H1 (cell line): ENCODE data around the gene SOD2. TPM values are rescaled to one million over a fixed set of nuclear protein-coding genes. Genes with fewer than 3 reads are reported as not detected.

ENCODE experiments used
- CTCF ChIA-PET: fragments of 300-600 bp; sonication (Branson Sonifier 250); formaldehyde crosslinking; loops from one replicate; lab custom pipeline; 2021; ENCODE audit not compliant: partially characterized antibody; lab: Charles Lee
- POLR2A ChIA-PET: fragments of 300-600 bp; sonication (Branson Sonifier 250); formaldehyde crosslinking; loops from one replicate; lab custom pipeline; 2021; ENCODE audit warnings: inconsistent platforms; ENCODE audit not compliant: partially characterized antibody; lab: Charles Lee
- DNase-seq, 2 experiments: peaks; one replicate each; pipeline versions ENCODE4 v3.0.0 to v3.0.0-alpha.2; 2010 to 2022; ENCODE audit warnings: low spot score in 2 of 2, low read depth in 1 of 2, mixed read lengths in 1 of 2
- FAIRE-seq: peaks from 2 replicates; lab custom pipeline; 2011; peaks lifted over from hg19 to GRCh38; lab: Jason Lieb, UNC
- H2AFZ ChIP-seq: 2 replicates; pipeline ENCODE4 v1.8.1; 2012; ENCODE audit warnings: low read length, inconsistent platforms
- H2AK5ac ChIP-seq: 2 replicates; pipeline ENCODE4 v1.6.1; 2013; ENCODE audit warnings: low read depth, low read length
- H2BK120ac ChIP-seq: replicated peaks from 2 replicates; pipeline ENCODE3; 2013; ENCODE audit warnings: low read depth, low read length, inconsistent platforms
- H2BK12ac ChIP-seq: 2 replicates; pipeline ENCODE4 v1.6.1; 2013; ENCODE audit warnings: low read depth, low read length
- H2BK15ac ChIP-seq: 2 replicates; pipeline ENCODE4 v1.6.1; 2013; ENCODE audit warnings: low read length
- H2BK20ac ChIP-seq: 2 replicates; pipeline ENCODE4 v1.6.1; 2013; ENCODE audit warnings: low read length
- H2BK5ac ChIP-seq: 2 replicates; pipeline ENCODE4 v1.6.1; 2013; ENCODE audit warnings: low read depth, low read length
- H3K14ac ChIP-seq: 2 replicates; pipeline ENCODE4 v1.6.1; 2013; ENCODE audit warnings: inconsistent platforms; ENCODE audit not compliant: insufficient read length
- H3K18ac ChIP-seq: 2 replicates; pipeline ENCODE4 v1.6.1; 2013; ENCODE audit warnings: low read length; ENCODE audit errors: extremely low read depth
- H3K23ac ChIP-seq: 2 replicates; pipeline ENCODE4 v1.6.1; 2013; ENCODE audit warnings: inconsistent platforms; ENCODE audit not compliant: insufficient read length
- H3K23me2 ChIP-seq: 2 replicates; pipeline ENCODE4 v1.6.1; 2013; ENCODE audit warnings: low read depth, low read length
- H3K27ac ChIP-seq: 2 replicates; pipeline ENCODE4 v1.6.1; 2011; ENCODE audit warnings: low read depth, low read length, inconsistent platforms
- H3K27me3 ChIP-seq, 4 experiments: replicated peaks in 1 of 4; 1 replicate in 1 of 4; 2 replicates in 3 of 4; pipeline versions ENCODE4 v1.6.1 to v1.8.1; 2011 to 2013; ENCODE audit warnings: low read length in 3 of 4, mild to moderate bottlenecking in 3 of 4, inconsistent platforms in 2 of 4, mixed read lengths in 2 of 4, moderate library complexity in 1 of 4; ENCODE audit not compliant: control insufficient read depth in 3 of 4, insufficient read depth in 3 of 4; ENCODE audit errors: extremely low read depth in 1 of 4
- H3K36me3 ChIP-seq, 4 experiments: 2 replicates each; pipeline versions ENCODE4 v1.6.1 to v1.8.1; 2011 to 2013; ENCODE audit warnings: mild to moderate bottlenecking in 4 of 4, low read length in 3 of 4, moderate library complexity in 2 of 4, control low read depth in 1 of 4, inconsistent platforms in 1 of 4; ENCODE audit not compliant: insufficient read depth in 4 of 4, control insufficient read depth in 2 of 4
- H3K4ac ChIP-seq: replicated peaks from 2 replicates; pipeline ENCODE3; 2013; ENCODE audit warnings: low read length, low read depth, mixed read lengths, inconsistent platforms; ENCODE audit not compliant: insufficient read length
- H3K4me1 ChIP-seq, 4 experiments: replicated peaks in 1 of 4; 1 replicate in 1 of 4; 2 replicates in 3 of 4; pipeline versions ENCODE4 v1.6.1 to v1.8.1; 2011 to 2013; ENCODE audit warnings: low read length in 3 of 4, inconsistent platforms in 2 of 4, mixed read lengths in 1 of 4; ENCODE audit not compliant: insufficient read depth in 4 of 4, control insufficient read depth in 3 of 4
- H3K4me2 ChIP-seq, 2 experiments: 2 replicates each; pipeline versions ENCODE4 v1.6.1 to v1.8.1; 2011 to 2013; ENCODE audit warnings: low read depth in 2 of 2, low read length in 2 of 2, control low read depth in 1 of 2, inconsistent platforms in 1 of 2, mild to moderate bottlenecking in 1 of 2; ENCODE audit not compliant: insufficient read depth in 1 of 2
- H3K4me3 ChIP-seq, 4 experiments: fragments of 200-600, 300-600 bp in 1 of 4; sonication (generic), shearing (Covaris generic), sonication (Bioruptor Twin) in 1 of 4; 2 replicates each; pipeline versions ENCODE4 v1.5.1 to v1.8.1; 2011 to 2016; ENCODE audit warnings: low read length in 4 of 4, low read depth in 3 of 4, control low read depth in 2 of 4, inconsistent platforms in 2 of 4, mild to moderate bottlenecking in 2 of 4, mixed read lengths in 1 of 4, moderate library complexity in 1 of 4; ENCODE audit not compliant: insufficient read depth in 2 of 4; ENCODE audit errors: extremely low read depth in 1 of 4
- H3K56ac ChIP-seq: replicated peaks from 2 replicates; pipeline ENCODE3; 2013; ENCODE audit warnings: low read depth, mild to moderate bottlenecking, mixed read lengths, low read length, inconsistent platforms; ENCODE audit not compliant: insufficient read length
- H3K79me1 ChIP-seq: 2 replicates; pipeline ENCODE4 v1.6.1; 2013; ENCODE audit warnings: low read depth, low read length, control low read depth
- H3K79me2 ChIP-seq, 2 experiments: 2 replicates each; pipeline versions ENCODE4 v1.6.1 to v1.8.1; 2012 to 2013; ENCODE audit warnings: low read length in 2 of 2, mild to moderate bottlenecking in 2 of 2, inconsistent platforms in 1 of 2; ENCODE audit not compliant: insufficient read depth in 2 of 2, control insufficient read depth in 1 of 2
- H3K9ac ChIP-seq, 4 experiments: replicated peaks in 1 of 4; 1 replicate in 1 of 4; 2 replicates in 3 of 4; pipeline versions ENCODE4 v1.6.1 to v1.8.1; 2011 to 2013; ENCODE audit warnings: low read depth in 3 of 4, low read length in 3 of 4, control low read depth in 2 of 4, mild to moderate bottlenecking in 2 of 4, moderate library complexity in 2 of 4, inconsistent platforms in 1 of 4; ENCODE audit errors: extremely low read depth in 1 of 4
- H3K9me3 ChIP-seq, 2 experiments: 2 replicates each; pipeline versions ENCODE4 v1.6.1 to v1.8.1; 2012 to 2013; ENCODE audit warnings: mild to moderate bottlenecking in 2 of 2, moderate library complexity in 2 of 2, control low read depth in 1 of 2, inconsistent platforms in 1 of 2, low read depth in 1 of 2, low read length in 1 of 2, mixed read lengths in 1 of 2; ENCODE audit not compliant: insufficient read depth in 2 of 2
- H4K20me1 ChIP-seq, 2 experiments: replicated peaks in 1 of 2; 2 replicates each; pipeline versions ENCODE3 to v1.8.1; 2011 to 2013; ENCODE audit warnings: inconsistent platforms in 2 of 2, low read length in 2 of 2, mild to moderate bottlenecking in 1 of 2; ENCODE audit not compliant: insufficient read depth in 2 of 2, control insufficient read depth in 1 of 2
- H4K5ac ChIP-seq: 2 replicates; pipeline ENCODE4 v1.6.1; 2013; ENCODE audit warnings: low read length, low read depth, mixed read lengths, inconsistent platforms; ENCODE audit not compliant: insufficient read length
- H4K8ac ChIP-seq: 2 replicates; pipeline ENCODE4 v1.8.0; 2013; ENCODE audit warnings: mild to moderate bottlenecking, moderate library complexity, low read length, inconsistent platforms; ENCODE audit not compliant: insufficient read depth; ENCODE audit errors: extremely low read depth
- H4K91ac ChIP-seq: replicated peaks from 2 replicates; pipeline ENCODE3; 2013; ENCODE audit warnings: low read length, mixed read lengths, inconsistent platforms; ENCODE audit not compliant: insufficient read length
- CHD1 ChIP-seq: IDR thresholded peaks from 2 replicates; pipeline ENCODE4 v1.6.1; 2012; ENCODE audit warnings: low read depth, low read length, improper control_type of control experiment
- CTBP2 ChIP-seq: IDR thresholded peaks from 2 replicates; pipeline ENCODE4 v1.7.0; 2011; ENCODE audit warnings: borderline replicate concordance, mild to moderate bottlenecking, moderate library complexity, mixed read lengths, low read length; ENCODE audit not compliant: insufficient read depth, insufficient read length
- NRF1 ChIP-seq: IDR thresholded peaks from 2 replicates; pipeline ENCODE4 v1.6.1; 2011; ENCODE audit warnings: mild to moderate bottlenecking, low read depth, low read length, improper control_type of control experiment
- TAF1 ChIP-seq: IDR thresholded peaks from 2 replicates; pipeline ENCODE4 v1.6.1; 2011; ENCODE audit warnings: mild to moderate bottlenecking, low read depth, low read length
- TCF12 ChIP-seq: IDR thresholded peaks from 2 replicates; pipeline ENCODE4 v1.6.1; 2011; ENCODE audit warnings: low read depth, mild to moderate bottlenecking, low read length
- polyA plus RNA-seq, 7 experiments: library from polyadenylated mRNA; depleted of rRNA in 3 of 7; stranded (reverse) in 5 of 7; unstranded in 2 of 7; fragments of >200 nt in 5 of 7; fragments of 200-250 nt in 2 of 7; gene quantifications; 1 replicate in 5 of 7; 2 replicates in 1 of 7; 4 replicates in 1 of 7; pipeline versions ENCODE4 v1.2.1 to v1.2.3, GENCODE V29; 2011 to 2013; ENCODE audit warnings: missing spikeins in 2 of 7, mixed read lengths in 2 of 7
- total RNA-seq: library from RNA; stranded (reverse); fragmentation: NEBNext Ultra II Directional; extraction: Animal tissue kit (Norgen Biotek cat#: 25700); gene quantifications from 2 replicates; pipeline ENCODE4 v1.2.1, GENCODE V29; 2021

The SOD2 gene
- total and polyA plus RNA-seq, 2 of the 8 experiments (the other 6 are each of a cell fraction or from before 2014, with no cell fraction given): 31.1 to 88.7 TPM

GRCh38 chr6:159722655-159723054 is 29.6 kb upstream of the SOD2 start:
- FAIRE-seq: no peak

More at GRCh38 chr6:159722655-159723054, 29.6 kb upstream of the SOD2 start:
- Histone ChIP-seq H2BK5ac (no peak overlapping the region), H2BK120ac (no peak overlapping the region), H3K79me1 (no peaks in the 10 kb centered on the region; the same call in 1 of the 2 replicates), H2BK12ac (no peak overlapping the region), H3K27ac (no peak overlapping the region), H2BK20ac (no peak overlapping the region), H2BK15ac (no peak overlapping the region), H3K79me2 (peaks cover under 1 to 54% of the 10 kb centered on the region in 2 experiments; a peak in 3 of 4 replicates), H4K8ac (no peak overlapping the region), H3K27me3 (no peaks in the 10 kb centered on the region), H4K91ac (no peak overlapping the region), H3K14ac (no peak overlapping the region), H4K5ac (no peak overlapping the region), H3K4me3 (no peak overlapping the region), H3K18ac (no peak overlapping the region), H3K9ac (no peak overlapping the region), H3K36me3 (peaks cover 0 to 4% (median 0%) of the 10 kb centered on the region in 4 experiments; a peak in 1 of 8 replicates), H3K9me3 (no peaks in the 10 kb centered on the region), H3K4me1 (0 out of 7 replicates have a peak, but pooled peaks cover 0 to 2% (median 0%) of the 10 kb centered on the region in 4 experiments), H2AK5ac (no peak overlapping the region), H3K56ac (no peak overlapping the region), H3K23ac (no peak overlapping the region), H3K23me2 (no peaks in the 10 kb centered on the region), H3K4ac (no peak overlapping the region), H3K4me2 (no peak overlapping the region), H2AFZ (no peak overlapping the region), H4K20me1 (peaks cover 0 to 2% of the 10 kb centered on the region in 2 experiments)
- DNase-seq: no peak
- ChIA-PET POLR2A (interaction anchor here (0.8 to 4.0 kb wide), 4 partner anchors 10 to 37 kb away, joined by 3 to 21 read pairs (median 4); partner anchors contain the start of gene SOD2), CTCF (interaction anchor here (0.9 to 1.7 kb wide), 2 partner anchors 10 to 36 kb away, joined by 3 to 7 read pairs; no protein-coding TSS in a partner anchor)
- no peak for TF ChIP-seq CHD1
- TF ChIP-seq CTBP2: no peak
- TF ChIP-seq NRF1: no peak
- TF ChIP-seq TCF12: no peak
- no peak for TF ChIP-seq TAF1
